ENCODE results near the gene CRKL. TPM values are rescaled to one million over a fixed set of nuclear protein-coding genes. Genes with fewer than 3 reads are reported as not detected.

The CRKL gene
- total and polyA plus RNA-seq, 2 of the 4 experiments (the other 2 are of a cell fraction), result 20.6 to 35.5 TPM

- dilution Hi-C loops (cut with HindIII; ENCODE audit: low sequenced_read_pairs, unreplicated experiment), result no loop called here
- CTCF ChIA-PET, result interaction anchor here (0.6 to 0.7 kb wide), 2 partner anchors 8 to 12 kb away, joined by 4 to 8 read pairs; no protein-coding TSS in a partner anchor
- no peak overlapping the region for H3K4me2 ChIP-seq (ENCODE audit: low read depth, low read length)
Observed at GRCh38 chr22:20909543-20910303, 7.5 kb upstream of the CRKL start.

More at GRCh38 chr22:20909543-20910303, 7.5 kb upstream of the CRKL start:
- Histone ChIP-seq H3K14ac (replicated peaks; ENCODE audit: low read depth, low read length) (no peak overlapping the region), H3K4ac (ENCODE audit: low read depth, low read length) (no peak overlapping the region), H2BK5ac (ENCODE audit: low read depth, low read length, poor library complexity, severe bottlenecking) (no peak overlapping the region), H3K9me3 (ENCODE audit: control insufficient read depth, insufficient read depth, low read length) (no peaks in the 10 kb centered on the region), H4K5ac (ENCODE audit: low read depth, low read length) (no peak overlapping the region), H4K20me1 (ENCODE audit: insufficient read depth, low read length) (no peaks in the 10 kb centered on the region), H3K18ac (ENCODE audit: low read depth, low read length) (no peak overlapping the region), H2AK9ac (replicated peaks; ENCODE audit: low read depth, low read length, poor library complexity) (no peak overlapping the region), H3K79me1 (ENCODE audit: low read depth in 1 of 2, low read length in 2 of 2) (no peaks in the 10 kb centered on the region), H3K27ac (ENCODE audit: insufficient read depth, low read length) (no peak overlapping the region), H3K56ac (ENCODE audit: extremely low read depth, insufficient read depth, low read length) (no peak overlapping the region), H3K27me3 (ENCODE audit: control insufficient read depth, insufficient read depth, low read length) (no peaks in the 10 kb centered on the region), H4K91ac (ENCODE audit: insufficient read depth, low read depth, low read length) (no peak overlapping the region), H3K4me1 (ENCODE audit: control insufficient read depth, insufficient read depth, low read length) (peaks cover 6% of the 10 kb centered on the region; the same call in 1 of the 2 replicates), H4K8ac (ENCODE audit: low read depth in 2 of 2, low read length in 2 of 2) (no peak overlapping the region), H3K23ac (ENCODE audit: low read depth, low read length) (no peak overlapping the region), H2AFZ (replicated peaks; ENCODE audit: low read length, poor library complexity) (no peak overlapping the region), H3K4me3 (ENCODE audit: insufficient read depth, low read depth, low read length) (no peak overlapping the region), H2BK20ac (ENCODE audit: low read depth, low read length) (no peak overlapping the region), H2AK5ac (ENCODE audit: low read depth, low read length) (no peak overlapping the region), H3K36me3 (ENCODE audit: control insufficient read depth, insufficient read depth, low read length) (no peaks in the 10 kb centered on the region), H3K9me1 (ENCODE audit: insufficient read depth, low read length) (0 out of 2 replicates have a peak, but pooled peaks cover 3% of the 10 kb centered on the region), H2BK15ac (ENCODE audit: low read depth, low read length) (no peak overlapping the region), H2BK120ac (ENCODE audit: low read depth, low read length) (no peak overlapping the region), H3K9ac (ENCODE audit: low read depth, low read length) (no peak overlapping the region)
- TF ChIP-seq CEBPB (IDR thresholded peaks at IDR 0.05; ENCODE audit: low read depth, low read length), result no peak
- no peak for TF ChIP-seq USF2 (IDR thresholded peaks at IDR 0.05; ENCODE audit: low read depth, low read length)
- no peak for TF ChIP-seq POLR2A (IDR thresholded peaks at IDR 0.05; ENCODE audit: low read depth, low read length)
- TF ChIP-seq RFX5 (IDR thresholded peaks at IDR 0.05; ENCODE audit: low read depth, low read length), result no peak
- no peak for TF ChIP-seq SMC3 (IDR thresholded peaks at IDR 0.05; ENCODE audit: low read depth, low read length)
- no peak for TF ChIP-seq CHD1 (IDR thresholded peaks at IDR 0.05; ENCODE audit: low read depth, low read length)
- no peak for TF ChIP-seq BHLHE40 (IDR thresholded peaks at IDR 0.05; ENCODE audit: low read depth, low read length)
- no peak for TF ChIP-seq NFE2L2 (IDR thresholded peaks at IDR 0.05; ENCODE audit: low read depth, low read length)
- no peak for TF ChIP-seq MAFK (IDR thresholded peaks at IDR 0.05; ENCODE audit: low read depth, low read length)
- no peak for TF ChIP-seq RAD21 (IDR thresholded peaks at IDR 0.05; ENCODE audit: low read length)
- no peak for TF ChIP-seq MXI1 (IDR thresholded peaks at IDR 0.05; ENCODE audit: borderline replicate concordance, low read depth, low read length)
- no peak for TF ChIP-seq ELK1 (IDR thresholded peaks at IDR 0.05; ENCODE audit: borderline replicate concordance, low read depth, low read length)
- no peak for TF ChIP-seq CTCF (conservative IDR thresholded peaks at IDR 0.05; ENCODE audit: low read depth, low read length)
- TF ChIP-seq FOS (IDR thresholded peaks at IDR 0.05; ENCODE audit: low read depth, low read length), result no peak
- no peak for TF ChIP-seq MAZ (IDR thresholded peaks at IDR 0.05; ENCODE audit: borderline replicate concordance, low read depth, low read length)
- intact Hi-C loops (cut with micrococcal nuclease) (loop anchor here (10.0 kb wide), 1 partner anchor 105 kb away; no protein-coding TSS in a partner anchor), in situ Hi-C loops (cut with MboI; ENCODE audit: low sequenced_read_pairs) (no loop called here)
- no TSS peak for BruUV-seq (replicated peaks)
- WGBS, 2 experiments (ENCODE audit: extremely low coverage in 2 of 2, insufficient read length in 1 of 2), result 63% methylated on average over 2 of the region's 6 CpGs; no CpG with 5 or more reads in 1 of the 2 experiments
- ATAC-seq (ENCODE audit: low read depth), result no peak
- POLR2A ChIA-PET (ENCODE audit: unreplicated experiment), result no interaction called here
- DNase-seq, result no peak

All from IMR-90 (cell line).